HG03378 (cell line): ENCODE data around the gene PHC2.

Experiments used
- ATAC-seq: cut with Tn5 transposase; IDR thresholded peaks from one replicate; pipeline ENCODE4 v1.9.1; 2021; ENCODE audit warnings: mild to moderate bottlenecking, moderate library complexity; ENCODE audit not compliant: unreplicated experiment

PHC2 gene

GRCh38 chr1:33373606-33374005 is 57.3 kb downstream of the PHC2 start:
- ATAC-seq, result no peak

- no peak for ATAC-seq
Measured at GRCh38 chr1:33372677-33373076, 58.2 kb downstream of the PHC2 start.

DNA sequence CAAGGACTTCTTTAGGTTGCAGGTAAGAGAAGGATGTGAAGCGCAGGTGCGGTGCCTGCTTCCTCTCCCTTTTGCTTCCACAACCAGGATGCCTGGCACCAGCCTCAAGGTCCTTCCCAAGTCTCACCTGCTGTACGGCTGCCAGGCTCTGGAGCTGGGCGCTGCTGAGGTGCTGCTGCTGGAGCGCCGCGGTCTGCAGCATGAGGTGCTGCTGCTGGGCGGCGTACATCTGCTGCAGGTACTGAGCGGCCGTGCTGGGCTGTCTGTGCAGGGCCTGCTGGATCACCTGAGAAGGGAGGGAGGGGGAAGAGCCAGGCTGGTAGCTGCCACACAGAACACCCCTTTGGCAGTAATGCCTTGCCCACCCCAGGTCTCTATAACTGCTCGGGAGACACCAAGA is 58.7 kb downstream of the PHC2 start:
- ATAC-seq, result no peak

GRCh38 chr1:33371334-33371733 is 59.6 kb downstream of the PHC2 start:
- no peak for ATAC-seq

GRCh38 chr1:33370827-33371226 is 60.1 kb downstream of the PHC2 start:
- ATAC-seq, result no peak

DNA sequence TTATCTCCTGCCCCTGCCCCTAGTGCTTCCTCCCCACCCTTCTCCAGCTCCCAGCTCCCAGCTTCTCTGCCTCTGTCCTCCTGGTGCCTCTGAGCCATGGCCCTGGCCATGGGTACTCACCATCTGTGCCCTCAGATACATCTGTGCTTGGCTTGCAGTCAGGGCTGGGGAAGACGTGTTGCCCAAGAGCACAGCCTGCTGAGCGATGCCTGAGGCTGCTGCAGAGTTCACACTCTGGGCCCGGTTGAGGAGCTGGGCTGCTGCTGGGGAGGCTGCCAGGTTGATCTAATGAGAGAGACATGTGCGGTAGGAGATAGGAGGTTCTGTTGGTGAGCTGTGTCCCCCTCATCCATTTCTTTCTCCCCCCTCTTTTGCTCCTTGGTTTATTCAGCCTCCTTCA is 60.6 kb downstream of the PHC2 start:
- no peak for ATAC-seq

DNA sequence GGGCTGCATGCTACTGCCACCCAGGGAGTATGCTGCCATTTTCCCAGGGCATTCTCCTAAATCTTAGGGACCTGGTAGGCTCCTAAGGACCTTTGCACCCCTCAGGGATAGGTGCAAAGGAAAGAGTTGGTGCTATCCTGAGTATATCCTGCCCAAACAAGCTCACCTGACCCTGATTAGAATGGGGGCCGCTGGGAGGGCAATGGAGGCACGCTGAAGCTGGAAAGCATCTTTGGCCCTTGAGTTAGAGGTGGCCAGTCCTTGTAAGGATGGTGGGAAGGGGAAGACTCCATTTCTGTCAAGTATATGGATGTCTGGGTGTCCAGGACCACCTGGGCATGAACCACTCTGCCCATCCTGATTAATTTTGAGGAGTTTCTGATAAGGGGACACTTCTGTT is 61.1 kb downstream of the PHC2 start:
- no peak for ATAC-seq

- no peak for ATAC-seq
Measured at GRCh38 chr1:33369081-33369480, 61.8 kb downstream of the PHC2 start.

- no peak for ATAC-seq
Measured at GRCh38 chr1:33368431-33368830, 62.5 kb downstream of the PHC2 start.

GRCh38 chr1:33367485-33368405 is 63.1 kb downstream of the PHC2 start:
- ATAC-seq, result no peak

DNA sequence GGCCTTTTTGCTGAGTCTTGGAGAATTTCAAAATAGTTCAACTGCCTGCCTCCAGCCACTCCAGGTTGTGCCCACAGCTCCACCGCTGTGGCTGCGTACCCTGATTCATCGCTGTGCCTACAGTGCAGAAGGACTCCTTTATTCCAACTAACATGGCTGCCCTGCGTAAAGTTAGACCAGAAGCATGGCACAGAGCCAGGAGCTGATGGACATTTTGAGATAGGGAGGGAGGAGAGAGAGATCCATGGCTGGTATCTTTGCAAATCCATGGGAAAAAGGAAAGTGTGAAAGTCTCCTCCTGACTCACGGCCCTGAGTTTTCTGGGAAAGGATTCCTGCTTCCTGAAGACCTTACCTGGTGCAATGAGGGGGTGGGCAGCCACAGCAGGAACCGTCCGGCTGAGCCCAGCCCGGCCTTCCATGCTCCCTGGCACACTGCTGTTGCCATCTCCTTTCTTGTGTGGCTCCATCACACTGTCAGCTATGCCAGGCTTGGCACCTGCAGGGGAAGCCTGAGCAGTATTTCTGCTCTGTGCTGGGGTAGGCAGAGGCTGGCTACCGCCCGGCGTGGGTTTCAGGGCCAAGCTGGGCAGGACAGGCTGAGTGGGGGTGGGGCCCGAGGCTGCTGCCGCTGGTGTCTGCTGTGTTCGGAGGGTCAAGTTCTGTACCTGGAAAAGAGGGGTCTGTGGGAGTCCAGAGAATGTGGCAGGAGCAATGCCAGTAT is 64.0 kb downstream of the PHC2 start:
- no peak for ATAC-seq

- no peak for ATAC-seq
Measured at GRCh38 chr1:33365560-33365997, 65.3 kb downstream of the PHC2 start.

GRCh38 chr1:33364565-33364918 is 66.4 kb downstream of the PHC2 start:
- no peak for ATAC-seq

DNA sequence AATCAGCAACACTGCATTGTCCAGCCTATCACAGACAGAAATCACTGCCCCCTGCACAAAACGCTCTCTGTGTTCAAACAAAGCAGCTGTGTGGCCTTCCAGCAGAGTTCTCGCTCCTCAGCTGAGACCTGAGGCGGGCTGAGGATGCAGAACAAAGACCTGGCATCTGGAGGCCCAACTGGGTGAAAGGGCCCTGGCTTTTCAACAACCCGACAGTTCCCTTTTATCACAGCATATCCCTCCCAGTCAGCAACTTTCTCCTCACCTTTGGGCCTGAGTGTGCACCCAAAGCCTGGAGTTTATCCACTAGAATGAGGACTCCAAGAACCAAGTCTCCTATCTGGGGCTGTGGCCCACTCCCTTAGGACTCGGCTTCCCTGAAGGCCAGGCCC is 67.4 kb downstream of the PHC2 start:
- no peak for ATAC-seq

GRCh38 chr1:33363021-33363420 is 67.9 kb downstream of the PHC2 start:
- ATAC-seq, result no peak

DNA sequence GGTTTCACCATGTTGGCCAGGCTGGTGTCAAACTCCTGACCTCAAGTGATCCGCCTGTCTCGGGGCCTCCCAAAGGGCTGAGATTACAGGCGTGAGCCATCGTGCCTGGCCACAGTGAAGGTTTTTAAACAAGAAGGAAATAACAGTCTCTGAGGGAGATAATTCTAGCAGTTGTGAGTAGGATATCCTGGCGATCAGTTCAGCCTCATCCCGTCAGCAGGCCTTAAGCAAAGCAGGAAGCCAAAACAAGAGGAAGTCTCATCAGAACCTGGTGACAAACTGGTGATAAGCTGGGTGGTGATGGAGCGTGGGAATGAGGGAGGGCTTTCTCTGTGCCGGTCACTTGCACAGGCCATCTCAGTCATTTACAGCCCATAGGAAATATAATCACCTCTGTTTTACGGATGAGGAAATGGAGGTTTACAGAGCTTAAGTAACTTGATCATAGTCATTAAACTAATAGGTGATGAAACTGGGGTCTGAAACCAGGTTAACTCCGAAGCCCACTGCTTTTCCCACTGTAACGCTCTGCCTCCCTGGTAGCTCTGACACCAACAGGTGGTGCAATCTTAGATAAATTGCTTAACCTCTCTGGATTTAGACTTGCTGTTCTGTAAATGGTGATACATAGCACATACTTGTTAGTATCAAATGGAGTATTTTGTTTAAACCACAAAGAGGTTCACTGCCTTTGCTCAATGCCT is 69.2 kb downstream of the PHC2 start:
- no peak for ATAC-seq

- ATAC-seq, result no peak
Measured at GRCh38 chr1:33360367-33360766, 70.5 kb downstream of the PHC2 start.

GRCh38 chr1:33359931-33360330 is 71.0 kb downstream of the PHC2 start:
- no peak for ATAC-seq

DNA sequence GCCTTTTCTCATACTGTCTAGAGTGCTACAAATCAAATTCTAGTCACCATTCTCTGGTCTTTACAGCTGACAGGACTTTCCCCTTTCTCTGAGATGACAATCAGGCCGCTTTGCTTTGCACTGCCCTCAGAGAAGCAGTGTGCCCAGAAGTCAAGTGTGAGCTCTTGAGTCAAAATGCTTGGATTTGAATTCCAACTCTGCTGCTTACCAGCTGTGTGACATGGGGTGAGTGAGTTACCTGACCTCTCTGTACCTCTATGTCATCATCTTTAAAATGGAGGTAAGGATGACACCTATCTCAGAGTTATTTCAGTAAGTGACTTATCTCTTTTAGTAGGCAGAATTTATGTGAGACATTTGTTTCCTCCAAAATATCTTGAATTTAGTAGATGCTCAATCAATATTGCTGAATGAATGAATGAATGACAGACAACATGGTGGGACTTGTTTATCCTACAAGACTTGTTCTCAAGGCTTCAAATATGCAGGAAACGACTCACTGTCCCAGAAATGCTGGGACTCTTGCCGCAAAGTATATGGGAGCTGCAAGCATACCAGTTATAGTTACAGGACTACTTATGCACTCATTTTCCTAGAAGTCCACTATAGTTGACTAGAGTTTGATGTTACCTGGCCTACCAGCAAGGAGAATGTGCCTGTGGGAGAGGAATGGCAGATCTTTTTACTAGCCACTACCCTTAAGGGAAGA is 71.9 kb downstream of the PHC2 start:
- no peak for ATAC-seq

DNA sequence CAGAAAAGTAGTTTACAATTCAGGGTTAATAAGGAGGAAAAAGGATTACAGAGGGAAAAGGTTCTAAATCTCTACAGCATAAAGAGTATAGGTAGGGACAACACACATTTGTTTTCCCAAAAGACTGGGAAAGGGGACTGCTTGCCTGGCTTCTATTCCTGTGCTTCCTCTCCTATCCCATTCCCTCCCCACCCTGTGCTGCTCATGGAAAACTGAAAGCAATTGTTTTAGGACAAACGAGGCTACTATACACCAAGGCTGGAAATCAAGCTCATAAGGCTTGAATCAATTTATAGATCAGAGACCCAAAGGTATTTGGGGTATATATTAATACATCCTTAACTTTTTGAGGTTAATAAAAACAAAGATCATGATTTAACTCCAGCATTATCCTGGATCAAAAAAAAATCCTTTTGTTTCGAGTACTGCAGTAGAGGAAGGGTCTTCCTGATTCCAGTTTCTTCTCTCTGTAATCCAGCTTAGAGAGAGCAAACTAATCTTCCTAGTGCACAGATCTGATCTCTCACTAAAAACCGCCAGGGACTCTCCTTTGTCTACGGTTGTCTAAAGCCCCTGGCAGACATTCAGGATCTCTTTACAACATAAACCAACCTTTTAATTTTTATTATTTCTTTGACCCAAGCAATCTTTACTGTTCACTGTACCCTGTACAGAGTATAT is 72.6 kb downstream of the PHC2 start:
- ATAC-seq, result no peak
